Esophagus muscularis mucosa (tissue), 4 donors: ENCODE results near the gene EIF2S2. TPM values are rescaled to one million over a fixed set of nuclear protein-coding genes. Genes with fewer than 3 reads are reported as not detected.

Experiments
- DNase-seq: peaks from one replicate; pipeline ENCODE4 v3.0.0-alpha.2; 2017; ENCODE audit errors: extremely low spot score
- H3K27ac ChIP-seq, 4 donors: fragments of 200-600 bp; sonication (generic); replicated peaks in 1 of 4; 1 replicate in 3 of 4; 2 replicates in 1 of 4; pipeline ENCODE4 v1.5.1; 2016 to 2019; ENCODE audit warnings: mild to moderate bottlenecking in 1 of 4
- H3K27me3 ChIP-seq, 4 donors: fragments of 200-600 bp; sonication (generic); one replicate each; pipeline versions ENCODE4 v1.5.1 to v1.6.0; 2016 to 2019
- H3K36me3 ChIP-seq, 4 donors: fragments of 200-600 bp; sonication (generic); one replicate each; pipeline ENCODE4 v1.5.1; 2016 to 2019
- H3K4me1 ChIP-seq, 4 donors: fragments of 200-600 bp; sonication (generic); one replicate each; pipeline ENCODE4 v1.5.1; 2016 to 2019
- H3K4me3 ChIP-seq, 4 donors: fragments of 200-600 bp; sonication (generic); 1 replicate in 2 of 4; 2 replicates in 2 of 4; pipeline ENCODE4 v1.5.1; 2016 to 2019; ENCODE audit warnings: mild to moderate bottlenecking in 4 of 4, moderate library complexity in 1 of 4
- H3K9me3 ChIP-seq, 4 donors: fragments of 200-600 bp; sonication (generic); 1 replicate in 3 of 4; 2 replicates in 1 of 4; pipeline ENCODE4 v1.5.1; 2016 to 2019
- EP300 ChIP-seq: sonication (generic); formaldehyde crosslinking; IDR thresholded peaks from one replicate; pipeline ENCODE4 v1.6.1; 2017; ENCODE audit warnings: antibody characterized with exemption
- POLR2A ChIP-seq: fragments of 450-650 bp; IDR thresholded peaks from one replicate; pipeline ENCODE4 v1.6.1; 2017; ENCODE audit warnings: antibody characterized with exemption, moderate library complexity, mild to moderate bottlenecking, low read depth
- POLR2AphosphoS5 ChIP-seq, 2 donors: sonication (generic); formaldehyde crosslinking; IDR thresholded peaks; one replicate each; pipeline ENCODE4 v1.6.1; 2017; ENCODE audit warnings: antibody characterized with exemption in 2 of 2
- WGBS: methylation state at CpG from one replicate; pipeline ENCODE4 v1.1.5; 2018; 5-methylcytosine and 5-hydroxymethylcytosine counted together
- intact Hi-C: fragments of 100-400 bp; cut with DNase I; formaldehyde crosslinking; loops from one replicate; pipeline ENCODE4 v1.15.1; 2023
- small RNA-seq, 3 donors: library from RNA; depleted of rRNA; stranded (forward); fragments of <200 nt; gene quantifications; one replicate each; pipeline ENCODE3, GENCODE V24; 2016
- total RNA-seq, 4 donors: library from RNA; depleted of rRNA; stranded (reverse); fragments of >200 nt; gene quantifications; one replicate each; pipeline versions ENCODE4 v1.1.0 to v1.2.1, GENCODE V29; 2016
- TF ChIP-seq, protein P1 (sequence below), 3 experiments: fragments of 200-600 bp in 2 of 3; fragments of 450-650 bp in 1 of 3; sonication (generic) in 2 of 3; IDR thresholded peaks; one replicate each; pipeline ENCODE4 v1.5.1; 2017 to 2019; ENCODE audit warnings: antibody characterized with exemption in 3 of 3, mild to moderate bottlenecking in 2 of 3, moderate library complexity in 1 of 3

EIF2S2 gene
- total RNA-seq, 4 donors from 2014 or later = 48.6 to 64.2 (median 58.7) TPM

DNA sequence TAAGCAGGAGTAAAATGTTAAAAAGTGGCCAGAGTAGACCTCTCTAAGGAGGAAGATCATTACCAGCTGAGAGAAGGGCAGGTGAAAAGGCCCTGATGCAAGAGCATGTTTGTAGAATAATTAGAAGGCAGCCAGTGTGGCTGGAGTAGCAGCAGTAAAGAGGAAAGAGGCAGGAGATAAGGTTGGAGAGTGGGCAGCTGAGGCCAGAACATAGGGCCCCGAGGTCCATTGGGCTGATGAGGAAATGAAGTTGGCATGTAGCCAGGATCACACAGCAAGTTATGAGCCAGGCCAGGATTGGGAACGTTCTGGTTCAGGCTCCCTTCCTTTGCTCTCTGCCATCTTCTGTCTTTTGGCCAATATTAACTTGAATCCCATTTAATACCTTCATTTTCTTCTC, 66.7 kb downstream of the EIF2S2 start:
- H3K4me1 ChIP-seq = peaks cover 62 to 80% (median 68%) of the 10 kb centered on the region in 4 donors
- no peak overlapping the region for H3K27ac ChIP-seq
- no peaks in the 10 kb centered on the region for H3K36me3 ChIP-seq
- H3K27me3 ChIP-seq = no peaks in the 10 kb centered on the region
- WGBS = 10% methylated on average over 2 of the region's 2 CpGs
- no peaks in the 10 kb centered on the region for H3K9me3 ChIP-seq
- TF ChIP-seq, protein P1, sequence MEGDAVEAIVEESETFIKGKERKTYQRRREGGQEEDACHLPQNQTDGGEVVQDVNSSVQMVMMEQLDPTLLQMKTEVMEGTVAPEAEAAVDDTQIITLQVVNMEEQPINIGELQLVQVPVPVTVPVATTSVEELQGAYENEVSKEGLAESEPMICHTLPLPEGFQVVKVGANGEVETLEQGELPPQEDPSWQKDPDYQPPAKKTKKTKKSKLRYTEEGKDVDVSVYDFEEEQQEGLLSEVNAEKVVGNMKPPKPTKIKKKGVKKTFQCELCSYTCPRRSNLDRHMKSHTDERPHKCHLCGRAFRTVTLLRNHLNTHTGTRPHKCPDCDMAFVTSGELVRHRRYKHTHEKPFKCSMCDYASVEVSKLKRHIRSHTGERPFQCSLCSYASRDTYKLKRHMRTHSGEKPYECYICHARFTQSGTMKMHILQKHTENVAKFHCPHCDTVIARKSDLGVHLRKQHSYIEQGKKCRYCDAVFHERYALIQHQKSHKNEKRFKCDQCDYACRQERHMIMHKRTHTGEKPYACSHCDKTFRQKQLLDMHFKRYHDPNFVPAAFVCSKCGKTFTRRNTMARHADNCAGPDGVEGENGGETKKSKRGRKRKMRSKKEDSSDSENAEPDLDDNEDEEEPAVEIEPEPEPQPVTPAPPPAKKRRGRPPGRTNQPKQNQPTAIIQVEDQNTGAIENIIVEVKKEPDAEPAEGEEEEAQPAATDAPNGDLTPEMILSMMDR (IDR thresholded peaks at IDR 0.05) = no peak
- peak; percentile 11 to 27 for TF ChIP-seq POLR2AphosphoS5 (IDR thresholded peaks at IDR 0.05)
- intact Hi-C loops = no loop called here
- no peak overlapping the region for H3K4me3 ChIP-seq
- no peak for DNase-seq

DNA sequence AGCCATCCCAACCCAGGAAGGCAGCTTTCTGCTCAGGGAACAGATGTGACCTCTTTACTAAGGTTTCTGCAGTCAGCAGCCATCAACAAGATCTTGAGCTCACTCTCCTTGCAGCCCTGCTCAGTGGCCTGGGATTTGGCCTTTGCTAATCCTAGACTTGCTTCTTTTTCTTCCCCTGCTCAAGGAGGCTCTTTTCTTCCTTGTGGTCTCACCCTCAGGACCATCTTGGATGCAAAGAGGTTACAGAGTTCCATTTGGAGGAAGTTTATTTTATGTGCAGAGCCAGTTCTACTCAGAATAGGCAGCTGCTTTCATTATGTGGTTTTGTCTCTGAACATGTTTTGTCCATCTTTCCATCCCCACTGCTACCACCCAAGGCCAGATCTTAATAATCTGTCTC, 69.0 kb downstream of the EIF2S2 start:
- Histone ChIP-seq H3K36me3 (no peaks in the 10 kb centered on the region), H3K27me3 (no peaks in the 10 kb centered on the region), H3K4me3 (no peak overlapping the region), H3K9me3 (no peaks in the 10 kb centered on the region), H3K27ac (no peak overlapping the region), H3K4me1 (peaks cover 69 to 89% (median 79%) of the 10 kb centered on the region in 4 donors)
- DNase-seq = no peak
- intact Hi-C loops = no loop called here
- TF ChIP-seq POLR2AphosphoS5 (IDR thresholded peaks at IDR 0.05) (no peak), EP300 (no peak), POLR2A (no peak)
- TF ChIP-seq, protein P1 (IDR thresholded peaks at IDR 0.05) = no peak

DNA sequence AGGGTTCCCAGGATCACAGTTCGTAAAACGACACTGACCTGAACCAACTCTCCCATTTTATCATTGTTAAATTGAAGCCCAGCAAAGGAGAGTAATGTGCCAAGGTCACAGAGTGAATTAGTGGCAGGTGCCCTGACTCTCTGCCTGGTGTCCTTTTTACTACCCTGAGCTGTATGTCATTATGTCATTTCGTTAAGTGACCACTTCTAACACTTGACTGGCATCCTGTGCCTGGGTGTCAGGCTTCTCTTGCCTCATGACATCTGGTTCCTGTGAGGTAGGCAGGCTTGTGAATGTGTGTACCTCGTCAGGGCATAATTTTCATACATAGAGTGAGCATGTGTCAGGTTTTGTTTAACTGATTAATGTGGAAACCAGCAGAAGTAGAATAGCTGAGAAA, 69.8 kb downstream of the EIF2S2 start:
- no peaks in the 10 kb centered on the region for H3K36me3 ChIP-seq
- 84% methylated on average over 4 of the region's 4 CpGs for WGBS
- H3K4me1 ChIP-seq = peaks cover 76 to 89% (median 85%) of the 10 kb centered on the region in 4 donors
- H3K9me3 ChIP-seq = no peaks in the 10 kb centered on the region
- H3K27me3 ChIP-seq = no peaks in the 10 kb centered on the region
- no peak for TF ChIP-seq POLR2A
- no peak for DNase-seq
- H3K27ac ChIP-seq = no peak overlapping the region
- H3K4me3 ChIP-seq = no peak overlapping the region
- intact Hi-C loops = no loop called here

DNA sequence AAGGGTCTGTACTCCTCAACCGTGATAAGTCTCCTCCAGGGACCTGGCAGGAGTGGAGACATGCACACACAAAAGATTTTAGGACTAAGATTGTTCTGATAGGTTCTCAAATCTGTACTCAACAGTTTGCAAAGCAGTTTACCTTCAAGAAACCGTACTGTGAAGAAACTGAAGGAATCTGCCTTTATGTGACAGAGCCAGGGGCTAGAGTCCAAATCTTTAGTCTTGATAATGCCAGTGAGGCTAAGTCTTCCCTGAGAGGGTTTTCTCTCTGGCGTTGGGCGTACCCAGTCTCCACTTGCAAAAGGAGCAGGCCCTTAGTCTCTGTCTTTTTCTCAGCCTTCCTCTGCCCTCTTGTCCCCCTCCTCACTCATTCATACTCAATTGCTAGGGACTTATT, 70.8 kb downstream of the EIF2S2 start:
- intact Hi-C loops = no loop called here
- WGBS = 93% methylated on average over 4 of the region's 4 CpGs

DNA sequence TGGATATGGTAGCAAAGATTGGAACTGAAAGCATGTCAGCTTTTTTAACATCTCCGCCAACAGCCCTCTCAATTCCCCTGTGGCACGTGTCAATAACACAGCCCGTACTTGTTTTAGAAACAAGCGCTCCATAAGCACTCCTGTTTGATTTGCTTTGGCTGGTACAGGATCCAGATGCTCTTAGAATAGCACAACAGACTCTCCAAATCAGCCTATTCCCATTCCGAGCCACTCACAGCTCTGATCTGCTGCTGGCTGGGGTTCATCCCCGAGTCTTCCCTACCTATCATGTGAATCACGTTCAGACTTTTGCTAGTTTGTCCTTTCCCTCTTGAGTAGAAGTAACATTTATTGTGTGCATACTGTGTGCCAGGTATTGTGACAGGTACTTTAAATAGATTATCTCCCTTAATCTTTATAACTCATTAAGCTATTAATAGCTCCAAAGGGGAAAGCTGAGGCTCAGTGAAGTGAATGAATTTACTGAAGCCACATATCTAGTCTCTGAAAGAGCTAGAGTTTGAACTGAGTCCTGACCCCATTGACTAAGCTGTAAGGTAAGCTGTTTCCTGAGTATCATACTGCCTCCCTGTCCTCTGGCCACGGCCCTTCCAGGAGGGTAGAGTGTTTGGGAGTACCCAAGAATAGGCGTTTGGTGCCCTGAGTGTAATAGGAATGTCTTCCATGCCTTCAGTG, 71.6 kb downstream of the EIF2S2 start:
- 41% methylated on average over 9 of the region's 9 CpGs for WGBS
- Histone ChIP-seq H3K27me3 (no peaks in the 10 kb centered on the region), H3K36me3 (no peaks in the 10 kb centered on the region), H3K27ac (no peak overlapping the region), H3K4me3 (no peak overlapping the region), H3K9me3 (no peaks in the 10 kb centered on the region), H3K4me1 (peaks cover 82 to 94% (median 84%) of the 10 kb centered on the region in 4 donors)
- DNase-seq = no peak
- intact Hi-C loops = no loop called here
- TF ChIP-seq POLR2A (no peak), EP300 (no peak), POLR2AphosphoS5 (IDR thresholded peaks at IDR 0.05) (no peak)
- TF ChIP-seq, protein P1 (IDR thresholded peaks at IDR 0.05) = no peak

More for the DNA sequence above, 70.8 kb downstream of the EIF2S2 start:
- TF ChIP-seq EP300 (no peak), POLR2A (no peak), POLR2AphosphoS5 (IDR thresholded peaks at IDR 0.05) (no peak)
- TF ChIP-seq, protein P1 (IDR thresholded peaks at IDR 0.05) = no peak
- H3K9me3 ChIP-seq = no peaks in the 10 kb centered on the region
- no peak overlapping the region for H3K27ac ChIP-seq
- no peak overlapping the region for H3K4me3 ChIP-seq
- no peaks in the 10 kb centered on the region for H3K27me3 ChIP-seq
- DNase-seq = no peak
- no peaks in the 10 kb centered on the region for H3K36me3 ChIP-seq
- H3K4me1 ChIP-seq = peaks cover 83 to 94% (median 90%) of the 10 kb centered on the region in 4 donors

Small RNAs within 50 kb of the gene (small RNA-seq; reads per million reads assigned to genes)
- gene MIR4755 = 0 reads per million in 3 donors

Other genes with a start within 250 kb of the EIF2S2 start
- gene RALY, start 118.3 kb downstream of the EIF2S2 start, total RNA-seq = 100 to 1,000 TPM; 114 to 121 (median 117) TPM
- not detected for gene ASIP, start 129.2 kb upstream of the EIF2S2 start, total RNA-seq
- gene AHCY, start 191.1 kb upstream of the EIF2S2 start, total RNA-seq = 10 to 100 TPM; 52.7 to 77.0 (median 71.0) TPM